GM12875 (cell line): Measurements from ENCODE around the gene TRAPPC2L.

ENCODE experiments used
- H3K4me3 ChIP-seq: one replicate; pipeline ENCODE4 v1.5.1; 2011; ENCODE audit warnings: low read depth, low read length, control low read depth
- TF ChIP-seq, protein P1 (sequence below): IDR thresholded peaks from 2 replicates; pipeline ENCODE4 v1.5.1; 2011; ENCODE audit warnings: low read depth, mild to moderate bottlenecking, control low read depth, inconsistent platforms, low read length, moderate library complexity, borderline replicate concordance; ENCODE audit not compliant: insufficient read depth

TRAPPC2L gene

GRCh38 chr16:88846088-88846487 is 10.8 kb upstream of the TRAPPC2L start:
- no peak overlapping the region for H3K4me3 ChIP-seq
- TF ChIP-seq, protein P1, sequence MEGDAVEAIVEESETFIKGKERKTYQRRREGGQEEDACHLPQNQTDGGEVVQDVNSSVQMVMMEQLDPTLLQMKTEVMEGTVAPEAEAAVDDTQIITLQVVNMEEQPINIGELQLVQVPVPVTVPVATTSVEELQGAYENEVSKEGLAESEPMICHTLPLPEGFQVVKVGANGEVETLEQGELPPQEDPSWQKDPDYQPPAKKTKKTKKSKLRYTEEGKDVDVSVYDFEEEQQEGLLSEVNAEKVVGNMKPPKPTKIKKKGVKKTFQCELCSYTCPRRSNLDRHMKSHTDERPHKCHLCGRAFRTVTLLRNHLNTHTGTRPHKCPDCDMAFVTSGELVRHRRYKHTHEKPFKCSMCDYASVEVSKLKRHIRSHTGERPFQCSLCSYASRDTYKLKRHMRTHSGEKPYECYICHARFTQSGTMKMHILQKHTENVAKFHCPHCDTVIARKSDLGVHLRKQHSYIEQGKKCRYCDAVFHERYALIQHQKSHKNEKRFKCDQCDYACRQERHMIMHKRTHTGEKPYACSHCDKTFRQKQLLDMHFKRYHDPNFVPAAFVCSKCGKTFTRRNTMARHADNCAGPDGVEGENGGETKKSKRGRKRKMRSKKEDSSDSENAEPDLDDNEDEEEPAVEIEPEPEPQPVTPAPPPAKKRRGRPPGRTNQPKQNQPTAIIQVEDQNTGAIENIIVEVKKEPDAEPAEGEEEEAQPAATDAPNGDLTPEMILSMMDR = no peak

DNA sequence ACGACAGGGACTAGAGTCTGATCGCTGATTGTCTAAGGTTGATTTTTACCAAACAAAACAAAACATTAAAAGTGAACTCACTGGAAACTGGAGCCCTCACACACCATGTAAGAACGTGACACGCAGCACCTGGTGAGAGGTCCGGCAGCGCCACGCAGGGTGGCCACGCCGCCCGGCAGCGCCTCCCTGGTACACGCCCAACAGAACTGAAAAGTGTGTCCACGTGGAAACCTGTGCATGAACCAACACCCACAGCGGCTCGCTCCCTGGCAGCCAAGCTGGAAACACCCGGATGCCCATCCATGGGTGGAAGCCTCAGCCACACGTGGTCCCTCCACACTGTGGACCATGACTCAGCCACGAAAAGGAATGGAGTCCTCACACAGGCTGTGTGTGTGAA is 9.3 kb upstream of the TRAPPC2L start:
- no peak overlapping the region for H3K4me3 ChIP-seq
- TF ChIP-seq, protein P1 = no peak

DNA sequence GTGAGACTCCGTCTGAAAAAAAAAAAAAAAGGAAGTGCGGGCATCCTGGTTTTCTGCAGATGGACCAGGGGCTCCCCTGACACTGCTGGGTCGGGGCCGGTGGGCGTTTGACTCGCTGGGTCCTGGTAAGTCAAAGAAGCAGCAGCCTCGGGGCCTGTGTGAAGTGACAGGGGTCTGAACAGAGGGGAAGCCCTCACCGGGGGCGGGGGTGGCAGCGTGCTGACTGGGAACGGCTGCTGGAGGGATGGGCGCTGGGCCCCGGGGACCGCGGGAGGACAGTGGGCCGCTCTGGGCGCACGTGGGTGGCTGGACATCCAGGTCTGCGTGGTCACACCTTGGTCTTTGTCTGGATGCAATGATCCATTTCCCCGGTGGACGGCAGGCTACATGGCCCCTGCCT is 8.4 kb upstream of the TRAPPC2L start:
- no peak overlapping the region for H3K4me3 ChIP-seq
- TF ChIP-seq, protein P1 = no peak

- no peak overlapping the region for H3K4me3 ChIP-seq
- TF ChIP-seq, protein P1 = no peak
Observed at GRCh38 chr16:88850531-88851199, 6.3 kb upstream of the TRAPPC2L start.

DNA sequence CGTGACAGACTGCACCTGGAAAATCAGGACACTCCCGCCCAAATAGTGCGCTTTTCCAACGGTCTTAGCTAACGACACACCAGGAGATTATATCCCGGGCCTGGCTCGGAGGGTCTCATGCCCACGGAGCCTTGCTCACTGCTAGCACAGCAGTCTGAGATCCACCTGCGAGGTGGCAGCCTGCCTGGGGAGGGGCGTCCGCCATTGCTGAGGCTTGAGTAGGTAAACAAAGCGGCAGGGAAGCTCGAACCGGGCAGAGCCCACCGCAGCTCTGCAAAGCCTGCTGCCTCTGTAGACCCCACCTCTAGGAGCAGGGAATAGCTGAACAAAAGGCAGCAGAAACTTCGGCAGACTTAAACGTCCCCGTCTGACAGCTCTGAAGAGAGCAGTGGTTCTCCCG is 5.3 kb upstream of the TRAPPC2L start:
- TF ChIP-seq, protein P1 = no peak
- no peak overlapping the region for H3K4me3 ChIP-seq

- TF ChIP-seq, protein P1 = no peak
- H3K4me3 ChIP-seq = no peak overlapping the region
Observed at GRCh38 chr16:88853325-88853941, 3.5 kb upstream of the TRAPPC2L start.
